DND-41 (cell line): ENCODE results near the gene RAB8A.

Experiments used
- ATAC-seq: fragments of 200-7000 bp; cut with Tn5 transposase; 3 replicates; pipeline ENCODE4 v1.9.1; 2021; ENCODE audit warnings: low read depth; ENCODE audit not compliant: insufficient read depth
- DNase-seq: peaks from one replicate; pipeline ENCODE4 v3.0.0-alpha.2; 2020
- H2AFZ ChIP-seq: 2 replicates; pipeline ENCODE4 v1.6.0; 2012; ENCODE audit warnings: low read depth, low read length
- H3K27ac ChIP-seq: 2 replicates; pipeline ENCODE4 v1.5.1; 2012; ENCODE audit warnings: low read length, inconsistent platforms
- H3K27me3 ChIP-seq: fragments of 200-600 bp; sonication (generic); 2 replicates; pipeline ENCODE4 v1.6.0; 2012; ENCODE audit warnings: low read length, mild to moderate bottlenecking, inconsistent platforms; ENCODE audit not compliant: insufficient read depth, poor library complexity
- H3K36me3 ChIP-seq: 2 replicates; pipeline ENCODE4 v1.5.1; 2012; ENCODE audit warnings: low read length, inconsistent platforms; ENCODE audit not compliant: insufficient read depth
- H3K4me1 ChIP-seq: 2 replicates; pipeline ENCODE4 v1.5.1; 2012; ENCODE audit warnings: mild to moderate bottlenecking, low read length; ENCODE audit not compliant: insufficient read depth
- H3K4me2 ChIP-seq: 2 replicates; pipeline ENCODE4 v1.6.0; 2012; ENCODE audit warnings: mild to moderate bottlenecking, moderate library complexity, low read length, inconsistent platforms; ENCODE audit not compliant: insufficient read depth
- H3K4me3 ChIP-seq, 2 experiments: fragments of 200-600 bp in 1 of 2; shearing (Covaris generic) in 1 of 2; 2 replicates each; pipeline ENCODE4 v1.5.1; 2012 to 2016; ENCODE audit warnings: inconsistent platforms in 2 of 2, low read length in 2 of 2, mild to moderate bottlenecking in 2 of 2, low read depth in 1 of 2, moderate library complexity in 1 of 2
- H3K79me2 ChIP-seq: 2 replicates; pipeline ENCODE4 v1.6.0; 2012; ENCODE audit warnings: low read length, inconsistent platforms; ENCODE audit not compliant: insufficient read depth
- H3K9ac ChIP-seq: 2 replicates; pipeline ENCODE4 v1.6.0; 2012; ENCODE audit warnings: low read depth, mild to moderate bottlenecking, inconsistent platforms, low read length, moderate library complexity
- H3K9me3 ChIP-seq: 2 replicates; pipeline ENCODE4 v1.5.1; 2012; ENCODE audit warnings: low read length, moderate library complexity, mild to moderate bottlenecking, inconsistent platforms; ENCODE audit not compliant: insufficient read depth, severe bottlenecking
- H4K20me1 ChIP-seq: 2 replicates; pipeline ENCODE4 v1.6.0; 2012; ENCODE audit warnings: low read length; ENCODE audit not compliant: insufficient read depth
- CTCF ChIP-seq: IDR thresholded peaks from 2 replicates; pipeline ENCODE4 v1.5.1; 2012; ENCODE audit warnings: borderline replicate concordance, low read length, moderate library complexity, mild to moderate bottlenecking; ENCODE audit not compliant: poor library complexity, severe bottlenecking; ENCODE audit errors: extremely low read depth
- EZH2 ChIP-seq: IDR thresholded peaks from 3 replicates; pipeline ENCODE4 v1.6.1; 2012; ENCODE audit warnings: borderline replicate concordance, low read depth, mild to moderate bottlenecking, moderate library complexity, low read length, inconsistent platforms; ENCODE audit not compliant: severe bottlenecking

Gene RAB8A

GRCh38 chr19:16160445-16160942 lies 48.8 kb downstream of the RAB8A start:
- ATAC-seq: no peak
- no peak overlapping the region for H3K4me2 ChIP-seq

GRCh38 chr19:16160943-16161560 lies 49.4 kb downstream of the RAB8A start:
- Histone ChIP-seq H3K4me3 (no peak overlapping the region), H3K27ac (no peak overlapping the region), H3K4me2 (no peak overlapping the region), H3K79me2 (no peaks in the 10 kb centered on the region), H3K9ac (no peak overlapping the region), H4K20me1 (no peaks in the 10 kb centered on the region), H3K4me1 (no peaks in the 10 kb centered on the region), H3K27me3 (no peaks in the 10 kb centered on the region), H2AFZ (no peak overlapping the region), H3K9me3 (no peaks in the 10 kb centered on the region), H3K36me3 (no peaks in the 10 kb centered on the region)
- TF ChIP-seq CTCF (no peak), EZH2 (no peak)
- ATAC-seq: no peak
- no peak for DNase-seq

More at GRCh38 chr19:16160445-16160942, 48.8 kb downstream of the RAB8A start:
- no peak overlapping the region for H3K27ac ChIP-seq
- DNase-seq: no peak
- no peaks in the 10 kb centered on the region for H3K4me1 ChIP-seq
- no peaks in the 10 kb centered on the region for H4K20me1 ChIP-seq
- H3K9ac ChIP-seq: no peak overlapping the region
- no peak overlapping the region for H2AFZ ChIP-seq
- no peaks in the 10 kb centered on the region for H3K9me3 ChIP-seq
- H3K36me3 ChIP-seq: no peaks in the 10 kb centered on the region
- TF ChIP-seq EZH2 (no peak), CTCF (no peak)
- H3K4me3 ChIP-seq: no peak overlapping the region
- H3K27me3 ChIP-seq: no peaks in the 10 kb centered on the region
- no peaks in the 10 kb centered on the region for H3K79me2 ChIP-seq

- ATAC-seq: no peak
- DNase-seq: no peak
- H3K27ac ChIP-seq: no peak overlapping the region
Observed at GRCh38 chr19:16161840-16162239, 50.2 kb downstream of the RAB8A start.

More at GRCh38 chr19:16161840-16162239, 50.2 kb downstream of the RAB8A start:
- Histone ChIP-seq H3K79me2 (no peaks in the 10 kb centered on the region), H3K4me3 (no peak overlapping the region), H3K36me3 (no peaks in the 10 kb centered on the region), H3K27me3 (no peaks in the 10 kb centered on the region), H2AFZ (no peak overlapping the region), H3K4me1 (no peaks in the 10 kb centered on the region), H3K4me2 (no peak overlapping the region), H4K20me1 (no peaks in the 10 kb centered on the region), H3K9ac (no peak overlapping the region), H3K9me3 (no peaks in the 10 kb centered on the region)
- TF ChIP-seq CTCF (no peak), EZH2 (no peak)
